ENCODE results near the gene ETFB. TPM values are rescaled to one million over a fixed set of nuclear protein-coding genes. Genes with fewer than 3 reads are reported as not detected.

Gene ETFB
- polyA plus RNA-seq, 1 of the 3 experiments (the other 2 are of a cell fraction), result 169 TPM

GRCh38 chr19:51372021-51372648, 5.9 kb upstream of the ETFB start (continued):
- TF ChIP-seq REST (IDR thresholded peaks at IDR 0.05; ENCODE audit: low read depth, low read length) (no peak), SMC3 (IDR thresholded peaks at IDR 0.05; ENCODE audit: low read depth, low read length) (no peak)

- Histone ChIP-seq H3K36me3 (replicated peaks in 1 of 2; ENCODE audit: control insufficient read depth in 1 of 2, insufficient read depth in 2 of 2, low read length in 1 of 2) (no peaks in the 10 kb centered on the region), H3K4me1 (ENCODE audit: control insufficient read depth in 1 of 2, insufficient read depth in 2 of 2, low read depth in 1 of 2, low read length in 1 of 2) (peaks cover 0 to 7% of the 10 kb centered on the region in 2 experiments; a peak in 1 of 4 replicates), H4K20me1 (ENCODE audit: insufficient read depth) (no peaks in the 10 kb centered on the region), H3K27ac (ENCODE audit: low read depth in 2 of 2, low read length in 1 of 2) (no peak overlapping the region), H3K4me2 (no peak overlapping the region), H3K79me2 (ENCODE audit: insufficient read depth) (no peaks in the 10 kb centered on the region), H3K27me3 (ENCODE audit: insufficient read depth) (peaks cover 20% of the 10 kb centered on the region; the same call in 1 of the 2 replicates), H3K9ac (no peak overlapping the region), H2AFZ (ENCODE audit: low read depth) (no peak overlapping the region), H3K9me3 (no peaks in the 10 kb centered on the region), H3K9me2 (no peaks in the 10 kb centered on the region), H3K4me3 (ENCODE audit: low read depth in 2 of 2, low read length in 1 of 2) (no peak overlapping the region), H3F3A (replicated peaks; ENCODE audit: insufficient read depth) (no peaks in the 10 kb centered on the region)
- CTCF ChIA-PET, result interaction anchor here (1.0 kb wide), 1 partner anchor 286 kb away, joined by 3 read pairs; no protein-coding TSS in a partner anchor
- TF ChIP-seq CTCF (IDR thresholded peaks at IDR 0.05) (no peak), REST (IDR thresholded peaks at IDR 0.05; ENCODE audit: low read depth, low read length) (no peak), NRF1 (IDR thresholded peaks at IDR 0.05; ENCODE audit: low read depth, low read length) (no peak), EZH2phosphoT487 (IDR thresholded peaks at IDR 0.05; ENCODE audit: borderline replicate concordance, low read depth) (no peak), FOXM1 (IDR thresholded peaks at IDR 0.05; ENCODE audit: low read depth) (no peak), RFX5 (IDR thresholded peaks at IDR 0.05; ENCODE audit: low read length) (no peak)
- POLR2A ChIA-PET, result no interaction called here
- WGBS (ENCODE audit: low lambda C conversion rate), result 53% methylated on average over 7 of the region's 8 CpGs
- no peak for DNase-seq
Measured at GRCh38 chr19:51371186-51371690, 5.0 kb upstream of the ETFB start.
